ENCODE measurements around the gene TPRN. TPM values are rescaled to one million over a fixed set of nuclear protein-coding genes. Genes with fewer than 3 reads are reported as not detected.

Gene TPRN
- total RNA-seq, 1 donor, result 6.9 TPM

DNA sequence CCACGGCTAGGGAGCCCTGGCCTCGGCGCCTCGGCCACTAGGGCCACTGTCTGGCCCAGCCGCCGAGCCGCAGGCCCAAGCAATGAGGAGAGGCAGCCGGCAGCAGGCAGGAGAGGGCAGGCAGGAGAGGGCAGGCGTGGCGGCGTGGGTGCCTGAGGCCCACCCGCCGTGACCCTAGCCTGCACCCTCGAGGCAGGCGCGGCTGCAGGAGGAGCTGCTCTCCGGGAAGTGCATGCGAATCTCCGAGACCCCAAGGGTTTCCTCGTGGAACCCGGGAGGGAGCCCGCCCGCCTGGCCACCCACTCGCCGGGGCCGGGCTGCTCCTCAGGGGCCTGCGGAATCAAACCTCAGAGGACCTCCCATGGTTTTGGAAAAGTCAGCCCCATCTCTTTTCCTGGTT lies 52.3 kb downstream of the TPRN start:
- DNase-seq (ENCODE audit: low read depth), result no peak
- TF ChIP-seq, protein P1, sequence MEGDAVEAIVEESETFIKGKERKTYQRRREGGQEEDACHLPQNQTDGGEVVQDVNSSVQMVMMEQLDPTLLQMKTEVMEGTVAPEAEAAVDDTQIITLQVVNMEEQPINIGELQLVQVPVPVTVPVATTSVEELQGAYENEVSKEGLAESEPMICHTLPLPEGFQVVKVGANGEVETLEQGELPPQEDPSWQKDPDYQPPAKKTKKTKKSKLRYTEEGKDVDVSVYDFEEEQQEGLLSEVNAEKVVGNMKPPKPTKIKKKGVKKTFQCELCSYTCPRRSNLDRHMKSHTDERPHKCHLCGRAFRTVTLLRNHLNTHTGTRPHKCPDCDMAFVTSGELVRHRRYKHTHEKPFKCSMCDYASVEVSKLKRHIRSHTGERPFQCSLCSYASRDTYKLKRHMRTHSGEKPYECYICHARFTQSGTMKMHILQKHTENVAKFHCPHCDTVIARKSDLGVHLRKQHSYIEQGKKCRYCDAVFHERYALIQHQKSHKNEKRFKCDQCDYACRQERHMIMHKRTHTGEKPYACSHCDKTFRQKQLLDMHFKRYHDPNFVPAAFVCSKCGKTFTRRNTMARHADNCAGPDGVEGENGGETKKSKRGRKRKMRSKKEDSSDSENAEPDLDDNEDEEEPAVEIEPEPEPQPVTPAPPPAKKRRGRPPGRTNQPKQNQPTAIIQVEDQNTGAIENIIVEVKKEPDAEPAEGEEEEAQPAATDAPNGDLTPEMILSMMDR (IDR thresholded peaks at IDR 0.05; ENCODE audit: insufficient read depth, low read depth, low read length), result no peak
- H3K4me3 ChIP-seq (ENCODE audit: low read depth, low read length), result no peak overlapping the region

DNA sequence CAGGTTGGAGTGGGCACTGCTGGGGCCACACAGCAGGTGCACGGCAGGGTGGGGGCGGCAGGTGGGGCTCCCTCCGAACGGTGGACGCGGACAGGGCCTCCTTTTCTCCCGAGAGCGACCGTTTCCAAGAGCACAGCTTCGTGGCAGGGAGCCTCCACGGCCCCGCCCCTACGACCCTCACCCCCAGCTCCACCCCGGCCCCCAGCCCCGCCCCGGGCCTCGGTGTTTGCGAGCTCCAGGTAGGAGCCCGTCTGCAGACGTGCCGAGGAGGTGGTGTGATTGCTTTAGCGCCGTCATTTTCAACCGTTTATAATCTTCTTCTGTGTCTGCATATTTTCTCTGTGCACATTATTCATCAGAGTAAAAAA lies 52.8 kb downstream of the TPRN start:
- no peak overlapping the region for H3K4me3 ChIP-seq (ENCODE audit: low read depth, low read length)
- TF ChIP-seq, protein P1 (IDR thresholded peaks at IDR 0.05; ENCODE audit: insufficient read depth, low read depth, low read length), result no peak
- no peak for DNase-seq (ENCODE audit: low read depth)

DNA sequence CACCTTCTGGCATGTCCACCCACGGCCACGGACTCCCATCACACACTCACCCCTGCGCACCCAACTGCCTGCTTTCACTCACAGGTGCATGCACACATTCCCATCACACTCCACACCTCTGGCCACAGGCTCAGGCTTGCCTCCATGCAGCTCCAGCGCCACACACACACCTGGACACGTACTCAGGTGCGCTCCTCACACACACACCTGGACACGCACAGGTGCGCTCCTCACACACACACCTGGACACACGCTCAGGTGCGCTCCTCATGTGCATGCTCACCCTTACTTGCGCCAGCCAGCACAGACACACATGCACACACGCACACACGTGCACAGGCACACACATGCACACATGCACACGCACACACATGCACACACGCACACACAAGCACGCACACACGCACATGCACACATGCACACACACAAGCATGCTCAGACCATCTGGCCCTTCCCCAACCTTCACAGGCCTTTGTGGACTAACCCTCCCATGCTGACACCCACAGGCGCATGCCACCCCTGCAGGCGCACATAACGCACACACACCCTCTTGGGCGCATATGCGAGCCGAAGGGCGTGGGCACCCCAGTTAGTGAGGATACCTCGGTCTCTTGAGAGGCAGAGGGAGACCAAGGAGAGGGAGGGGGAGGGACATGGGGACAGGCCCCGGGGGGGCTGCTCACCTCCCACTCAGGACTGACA lies 53.3 kb downstream of the TPRN start:
- TF ChIP-seq, protein P1 (IDR thresholded peaks at IDR 0.05; ENCODE audit: insufficient read depth, low read depth, low read length), result no peak
- no peak overlapping the region for H3K4me3 ChIP-seq (ENCODE audit: low read depth, low read length)
- DNase-seq (ENCODE audit: low read depth), result no peak

DNA sequence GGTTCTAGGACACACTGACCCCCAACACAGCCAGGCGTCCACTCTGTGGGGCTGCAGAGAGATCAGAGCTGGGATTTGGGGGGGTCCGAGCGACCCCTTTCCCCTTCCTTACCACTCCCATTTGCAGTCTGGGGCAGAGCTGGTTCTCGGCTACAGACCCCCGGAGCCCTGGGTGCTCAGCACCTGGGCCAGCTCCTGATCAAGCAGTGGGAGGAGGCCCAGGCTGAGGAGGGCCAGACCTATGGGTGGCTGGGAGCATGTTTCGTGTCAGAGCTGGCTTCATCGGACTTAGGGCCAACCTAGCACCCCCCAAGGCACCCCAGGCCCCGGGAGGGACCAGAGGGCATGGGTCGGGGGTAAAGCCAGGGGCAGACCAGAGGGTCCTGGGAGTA lies 54.0 kb downstream of the TPRN start:
- no peak for DNase-seq (ENCODE audit: low read depth)
- TF ChIP-seq, protein P1 (IDR thresholded peaks at IDR 0.05; ENCODE audit: insufficient read depth, low read depth, low read length), result no peak

DNA sequence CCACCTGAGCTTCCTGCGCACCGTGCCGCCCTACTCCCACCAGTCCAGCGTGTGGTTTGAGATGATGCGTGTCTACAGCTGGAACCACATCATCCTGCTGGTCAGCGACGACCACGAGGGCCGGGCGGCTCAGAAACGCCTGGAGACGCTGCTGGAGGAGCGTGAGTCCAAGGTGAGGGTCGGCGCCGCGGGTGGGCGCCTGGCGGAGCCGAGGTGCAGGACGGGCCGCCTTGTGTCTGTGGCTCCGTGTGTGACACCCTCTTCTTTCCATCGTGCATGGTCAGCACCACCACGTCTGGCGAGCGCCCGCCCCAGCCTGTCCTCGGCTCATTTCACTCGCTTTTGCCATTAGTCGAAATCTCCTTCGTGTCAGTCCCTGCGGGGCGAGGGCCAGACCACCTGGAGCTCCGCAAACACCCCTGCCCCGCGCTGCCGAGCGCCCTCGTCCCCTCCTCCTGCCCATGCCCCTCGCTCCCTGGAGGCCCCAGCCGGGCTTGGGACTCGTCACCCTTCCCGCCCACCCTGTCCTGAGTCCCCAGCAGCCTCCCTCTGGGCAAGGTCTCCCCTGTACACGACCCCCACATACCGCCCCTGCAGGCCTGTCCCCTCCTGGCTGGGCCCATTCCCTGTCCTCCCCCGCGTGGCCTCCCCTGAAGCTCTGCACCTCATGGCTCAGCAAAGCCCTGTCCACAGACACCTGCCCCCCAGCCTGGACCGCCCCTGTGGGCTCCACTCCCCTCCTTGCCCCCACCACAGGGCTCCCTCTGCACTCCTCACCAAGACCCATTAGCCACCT lies 54.6 kb downstream of the TPRN start:
- no peak overlapping the region for H3K4me3 ChIP-seq (ENCODE audit: low read depth, low read length)
- DNase-seq (ENCODE audit: low read depth), result no peak
- TF ChIP-seq, protein P1 (IDR thresholded peaks at IDR 0.05; ENCODE audit: insufficient read depth, low read depth, low read length), result no peak

More for the DNA sequence above, 54.0 kb downstream of the TPRN start:
- no peak overlapping the region for H3K4me3 ChIP-seq (ENCODE audit: low read depth, low read length)

DNA sequence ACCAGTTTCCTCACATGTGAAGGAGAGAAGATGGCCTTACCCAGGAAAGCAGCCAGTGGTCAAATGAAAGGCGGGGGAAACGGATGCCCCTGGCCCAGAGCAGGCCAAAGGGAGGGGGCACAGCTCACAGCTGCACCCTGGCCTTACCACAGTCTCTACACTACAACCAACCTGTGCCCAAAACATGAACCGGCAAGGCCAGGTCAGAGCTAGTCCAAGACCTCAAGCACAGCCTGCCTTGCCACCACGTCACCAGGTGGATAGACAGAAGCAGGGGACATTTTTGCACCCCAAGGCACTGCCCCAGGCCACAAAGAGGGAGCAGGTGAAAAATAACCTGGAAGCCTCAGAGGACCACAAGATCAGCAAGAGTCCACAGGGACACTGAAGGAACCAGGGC lies 57.1 kb downstream of the TPRN start:
- no peak overlapping the region for H3K4me3 ChIP-seq (ENCODE audit: low read depth, low read length)
- TF ChIP-seq, protein P1 (IDR thresholded peaks at IDR 0.05; ENCODE audit: insufficient read depth, low read depth, low read length), result no peak
- no peak for DNase-seq (ENCODE audit: low read depth)

Measured in fibroblast of villous mesenchyme (primary cell).